ENCODE measurements around the gene EPN1. TPM values are rescaled to one million over a fixed set of nuclear protein-coding genes. Genes with fewer than 3 reads are reported as not detected.
"Not testable (repeated sequence)": the region's sequence is repeated elsewhere in the genome, so short reads cannot be mapped to it uniquely, and the experiment has no call there.

Gene EPN1
- total RNA-seq, 1 donor from 2014 or later: 213 TPM

DNA sequence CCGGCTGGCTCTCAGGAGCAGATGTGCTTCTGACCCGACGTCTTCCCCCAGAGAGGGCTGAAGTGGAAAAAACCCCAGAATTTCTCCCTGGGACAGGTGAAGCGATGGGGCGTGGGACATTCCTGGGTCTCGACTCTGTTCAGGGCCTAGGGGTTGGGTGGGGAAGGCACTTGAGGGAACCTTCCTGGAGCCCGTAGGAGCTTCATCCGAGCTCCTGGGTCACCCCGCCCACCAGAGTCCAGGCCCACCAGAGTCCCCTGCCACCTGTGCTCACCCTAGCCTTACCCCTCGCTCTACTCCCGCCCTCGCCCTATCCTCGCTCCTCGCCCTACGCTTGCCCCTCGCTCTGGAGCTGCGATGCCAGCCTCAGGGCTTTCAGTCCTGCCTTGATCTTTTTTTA, 23.2 kb downstream of the EPN1 start:
- intact Hi-C loops (cut with DNase I): no loop called here
- ATAC-seq: no peak
- no peak for DNase-seq (ENCODE audit: missing footprints)

DNA sequence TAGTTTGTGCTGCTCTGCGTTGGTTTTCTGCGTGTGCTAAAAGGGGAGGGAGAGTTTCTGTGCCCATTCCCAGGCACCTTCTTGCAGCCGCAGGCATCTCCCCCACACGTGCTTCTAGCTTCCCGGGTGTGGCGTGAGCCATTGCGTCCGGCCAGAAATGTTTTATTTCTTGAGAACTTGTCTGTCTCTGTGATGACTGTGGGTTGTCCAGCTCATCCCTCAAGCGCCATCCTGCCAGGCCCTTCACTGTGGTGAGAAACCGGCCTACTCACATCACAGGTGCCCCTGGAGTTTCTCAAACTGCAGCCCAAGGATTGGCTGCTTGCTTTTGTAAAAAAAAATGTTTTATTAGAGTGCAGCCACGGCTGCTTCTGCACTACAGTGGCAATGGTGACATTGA, 24.2 kb downstream of the EPN1 start:
- intact Hi-C loops (cut with DNase I): no loop called here
- no peak for DNase-seq (ENCODE audit: missing footprints)
- ATAC-seq: no peak

DNA sequence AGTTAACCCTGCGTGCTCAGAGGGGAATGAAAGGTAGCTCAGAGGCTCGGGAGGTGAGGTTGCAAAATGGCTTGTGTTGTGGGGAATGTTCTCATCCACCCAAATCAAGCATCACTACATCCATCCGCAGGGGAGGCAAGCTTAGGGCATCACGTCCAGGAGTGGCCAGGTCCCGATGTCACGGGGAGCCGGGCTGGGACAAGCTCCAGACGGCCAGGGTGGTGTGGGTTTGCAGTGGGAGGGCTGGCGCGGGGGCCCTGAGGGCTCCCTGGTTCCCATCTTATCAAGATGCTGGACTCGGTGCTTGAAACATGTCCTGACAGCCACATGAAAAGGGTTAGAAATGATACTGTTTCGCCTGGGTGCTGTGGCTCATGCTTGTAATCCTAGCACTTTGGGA, 25.8 kb downstream of the EPN1 start:
- no peak for ATAC-seq
- intact Hi-C loops (cut with DNase I): no loop called here
- no peak for DNase-seq (ENCODE audit: missing footprints)

DNA sequence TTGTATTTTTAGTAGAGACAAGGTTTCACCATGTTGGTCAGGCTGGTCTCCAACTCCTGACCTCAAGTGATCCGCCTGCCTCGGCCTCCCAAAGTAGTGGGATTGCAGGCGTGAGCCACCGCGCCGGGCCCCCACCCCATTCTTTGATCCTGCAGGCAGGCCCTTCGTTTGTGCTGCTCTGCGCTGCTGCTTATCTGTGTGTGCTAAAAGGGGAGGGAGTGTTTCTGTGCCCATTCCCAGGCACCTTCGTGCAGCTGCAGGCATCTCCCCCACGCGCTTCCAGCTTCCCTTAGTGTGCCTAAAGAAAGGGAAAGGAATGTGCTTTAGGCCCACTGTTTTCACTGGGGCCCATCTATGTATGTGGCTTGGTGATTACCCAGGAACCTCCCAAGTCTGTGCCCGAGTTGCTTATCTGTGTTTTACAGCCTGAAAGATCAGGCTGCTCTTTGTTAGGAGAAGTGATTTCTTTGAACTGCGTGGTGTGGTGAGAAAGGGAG, 27.2 kb downstream of the EPN1 start:
- DNase-seq (ENCODE audit: missing footprints): no peak
- ATAC-seq: no peak
- intact Hi-C loops (cut with DNase I): no loop called here

DNA sequence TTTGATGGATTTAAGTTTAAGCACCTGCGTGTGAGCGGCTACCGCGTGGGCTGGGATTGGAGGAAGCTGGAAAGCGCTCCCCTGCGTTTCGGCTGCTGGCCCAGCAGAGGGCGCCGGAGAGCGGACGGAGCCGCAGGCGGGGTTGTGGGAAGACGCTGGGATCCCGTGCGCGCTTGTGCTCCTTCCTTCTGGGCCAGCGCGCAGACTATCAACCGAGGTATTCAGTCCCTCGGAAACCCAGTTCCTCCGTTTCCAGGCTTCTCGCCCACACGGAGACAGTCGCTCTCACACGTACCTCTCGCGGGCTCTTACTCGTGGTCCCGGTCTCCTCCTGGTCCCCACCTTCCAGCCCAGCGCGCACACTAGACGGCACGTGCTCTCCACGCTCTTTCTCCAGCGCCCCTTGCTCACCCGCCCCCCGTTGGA, 28.8 kb downstream of the EPN1 start:
- intact Hi-C loops (cut with DNase I): no loop called here
- peak; percentile 67 for ATAC-seq

DNA sequence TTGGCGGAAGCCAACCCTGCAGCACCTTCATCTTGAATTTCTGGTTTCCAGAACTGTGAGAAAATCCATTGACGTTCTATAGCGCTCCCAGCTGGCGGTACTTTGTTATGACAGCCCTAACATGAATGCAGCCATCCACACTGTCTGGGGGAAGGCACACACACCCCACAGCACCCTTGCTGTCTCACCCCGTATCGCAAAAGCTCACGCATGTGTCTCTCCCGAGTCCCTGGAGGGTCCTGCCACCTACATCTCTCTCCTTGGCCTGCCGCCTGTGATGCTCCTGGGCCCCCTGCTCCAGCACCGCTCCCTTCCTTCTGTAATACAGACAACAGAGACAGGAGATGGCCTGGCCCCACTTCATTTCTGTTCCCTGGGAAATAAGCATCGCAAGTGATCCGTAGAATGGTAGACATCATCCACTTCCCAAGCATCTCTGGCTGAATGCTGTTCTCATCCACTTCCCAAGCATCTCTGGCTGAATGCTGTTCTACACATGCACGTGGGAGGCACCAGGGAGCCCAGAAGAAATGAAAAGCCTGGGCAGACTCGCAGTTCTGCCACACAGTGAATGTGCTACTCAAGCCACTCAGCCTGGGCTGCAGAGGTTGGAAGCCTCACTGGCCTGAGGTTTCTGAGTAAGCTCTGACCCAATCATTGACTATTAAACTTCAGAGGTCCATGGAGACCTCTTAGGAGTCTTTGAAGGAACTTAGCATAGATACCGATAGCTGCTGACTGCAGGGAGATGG, 29.6 kb downstream of the EPN1 start:
- peak; percentile 7 for ATAC-seq
- intact Hi-C loops (cut with DNase I): no loop called here
- no peak for DNase-seq (ENCODE audit: missing footprints)

More for the DNA sequence above, 28.8 kb downstream of the EPN1 start:
- no peak for DNase-seq (ENCODE audit: missing footprints)

DNA sequence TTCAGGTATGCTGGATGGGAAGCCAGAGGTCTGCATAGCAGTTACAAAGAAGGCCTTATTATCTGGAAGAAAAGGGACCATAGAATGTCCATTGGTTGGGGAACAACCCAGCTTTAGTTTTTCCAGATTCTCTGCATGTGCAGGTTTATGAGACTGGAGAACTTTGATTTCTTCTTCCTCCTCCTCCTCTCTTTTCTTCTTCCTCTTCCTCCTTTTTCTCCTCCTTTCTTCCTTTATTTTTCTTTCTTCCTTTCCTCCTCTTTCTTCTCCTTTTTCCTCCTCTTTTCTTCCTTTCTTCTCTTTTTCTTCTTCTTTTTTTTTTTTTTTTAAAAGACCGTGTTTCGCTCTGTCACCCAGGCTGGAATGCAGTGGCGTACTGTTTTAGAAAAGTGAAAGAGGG, 30.9 kb downstream of the EPN1 start:
- intact Hi-C loops (cut with DNase I): no loop called here
- ATAC-seq (no peak), DNase-seq (ENCODE audit: missing footprints) (no peak)

DNA sequence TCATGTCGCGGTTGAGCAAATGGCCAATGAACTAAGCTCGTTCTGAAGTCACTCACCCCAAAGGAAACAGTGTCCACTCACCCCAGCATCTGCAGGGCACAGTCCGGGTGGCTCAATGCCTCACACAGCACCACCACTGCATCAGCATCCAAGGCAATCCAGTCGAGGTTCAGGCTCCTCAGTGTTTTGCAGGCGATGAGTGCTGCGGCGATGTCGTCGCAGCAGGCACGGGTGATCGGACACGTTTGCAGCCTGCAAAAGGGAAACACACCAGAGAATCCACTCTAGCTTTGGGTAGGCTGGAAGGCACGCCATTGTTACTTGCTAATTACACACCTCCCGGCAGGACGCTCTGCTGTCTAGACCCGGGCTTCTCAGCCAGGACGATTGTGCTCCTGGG, 36.7 kb downstream of the EPN1 start:
- intact Hi-C loops (cut with DNase I): no loop called here
- DNase-seq (ENCODE audit: missing footprints) (no peak), ATAC-seq (no peak)

DNA sequence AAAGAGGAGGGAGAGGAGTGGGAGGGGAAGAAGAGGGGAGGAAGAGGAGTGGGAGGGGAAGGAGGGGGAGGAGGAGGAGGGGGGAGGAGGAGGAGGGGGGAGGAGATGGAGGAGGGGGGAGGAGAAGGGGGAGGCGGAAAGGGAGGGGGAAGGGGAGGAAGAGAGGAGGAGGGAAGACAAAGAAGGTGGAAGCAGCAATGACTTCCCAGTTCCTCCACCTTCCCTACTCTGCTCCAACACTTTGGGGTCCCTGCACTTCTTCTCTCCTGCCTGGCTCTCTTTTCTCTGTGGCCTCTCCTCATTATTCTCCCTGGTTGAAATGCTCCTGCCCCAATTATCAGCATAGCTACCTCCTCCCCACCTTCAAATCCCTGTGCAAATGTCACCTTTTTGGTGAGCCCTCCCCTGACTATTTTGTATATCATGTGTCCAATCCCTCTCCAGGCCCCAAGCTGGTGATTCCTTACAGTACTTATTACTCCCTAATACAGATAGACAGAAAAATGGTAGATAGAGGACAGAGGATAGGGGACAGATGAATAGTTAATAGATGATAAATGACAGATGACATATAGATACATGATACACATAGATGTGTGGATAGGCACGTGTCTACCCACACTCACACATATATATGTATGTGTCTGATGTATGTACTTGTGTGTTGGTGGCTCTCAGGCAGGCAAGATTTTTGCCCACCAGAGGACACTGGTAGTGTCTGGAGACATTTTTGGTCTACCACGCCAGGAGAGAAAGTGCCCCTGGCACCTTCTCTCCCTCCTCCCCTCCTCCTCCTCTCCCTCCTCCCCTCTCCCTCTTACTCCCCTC, 38.0 kb downstream of the EPN1 start:
- no peak for DNase-seq (ENCODE audit: missing footprints)
- intact Hi-C loops (cut with DNase I): no loop called here
- ATAC-seq: no peak

DNA sequence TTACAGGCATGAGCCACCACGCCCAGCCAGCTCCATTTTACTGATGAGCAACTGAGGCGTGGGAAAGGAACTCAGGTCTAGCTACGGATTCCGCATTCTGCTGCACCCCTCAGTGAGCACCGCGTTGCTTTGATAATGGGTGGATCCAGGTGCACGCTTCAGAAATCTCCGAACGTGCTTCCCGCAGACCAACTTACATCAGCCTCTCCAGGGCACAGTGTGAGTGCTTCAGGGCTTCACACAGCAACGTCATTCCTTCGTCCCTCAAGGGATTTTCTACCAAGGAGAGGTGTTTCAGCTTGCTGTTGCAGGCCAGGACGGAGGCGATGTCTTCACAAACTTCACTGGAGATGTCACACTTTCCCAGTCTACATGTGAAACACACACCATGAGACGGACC, 41.5 kb downstream of the EPN1 start:
- DNase-seq (ENCODE audit: missing footprints): no peak

DNA sequence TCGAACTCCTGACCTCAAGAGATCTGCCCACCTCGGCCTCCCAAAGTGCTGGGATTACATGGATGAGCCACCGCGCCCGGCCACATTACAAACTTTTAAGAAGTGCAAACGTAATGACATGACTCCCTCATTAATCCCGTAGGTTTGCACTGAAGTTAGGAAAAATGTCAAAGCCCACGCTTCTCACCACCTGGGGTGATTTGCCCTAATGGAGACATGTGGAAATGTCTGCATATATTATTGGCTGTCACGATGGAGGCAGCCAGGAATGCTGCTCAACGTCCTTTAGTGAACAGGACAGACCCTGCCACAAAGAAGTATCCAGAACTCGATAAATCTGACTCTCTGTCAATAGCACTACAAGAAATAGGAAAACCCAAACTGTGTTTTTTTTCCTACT, 42.2 kb downstream of the EPN1 start:
- ATAC-seq: no peak
- DNase-seq (ENCODE audit: missing footprints): no peak
- intact Hi-C loops (cut with DNase I): no loop called here

More for the DNA sequence above, 41.5 kb downstream of the EPN1 start:
- ATAC-seq: no peak
- intact Hi-C loops (cut with DNase I): no loop called here

DNA sequence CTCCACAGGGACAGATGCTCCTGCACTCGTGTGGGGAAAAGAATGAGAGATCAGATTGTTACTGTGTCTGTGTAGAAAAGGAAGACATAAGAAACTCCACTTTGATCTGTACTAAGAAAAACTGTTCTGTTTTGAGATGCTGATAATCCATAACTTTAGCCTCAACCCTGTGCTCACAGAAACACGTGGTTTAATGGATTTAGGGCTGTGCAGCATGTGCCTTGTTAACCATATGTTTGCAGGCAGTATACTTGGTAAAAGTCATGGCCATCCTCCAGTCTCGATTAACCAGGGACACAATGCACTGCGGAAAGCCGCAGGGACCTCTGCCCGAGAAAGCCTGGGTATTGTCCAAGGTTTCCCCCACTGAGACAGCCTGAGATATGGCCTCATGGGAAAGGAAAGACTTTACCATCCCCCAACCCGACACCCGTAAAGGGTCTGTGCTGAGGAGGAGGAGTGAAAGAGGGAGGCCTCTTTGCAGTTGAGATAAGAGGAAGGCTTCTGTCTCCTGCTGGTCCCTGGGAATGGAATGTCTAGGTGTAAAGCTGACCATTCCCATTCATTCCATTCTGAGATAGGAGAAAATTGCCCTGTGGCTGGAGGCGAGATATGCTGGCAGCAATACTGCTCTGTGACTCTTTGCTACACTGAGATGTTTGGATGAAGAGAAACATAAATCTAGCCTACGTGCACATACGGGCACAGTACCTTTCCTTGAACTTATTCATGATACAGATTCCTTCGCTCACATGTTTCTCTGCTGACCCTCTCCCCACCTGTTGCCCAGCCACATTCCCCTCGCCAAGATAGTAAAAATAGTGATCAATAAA, 43.1 kb downstream of the EPN1 start:
- intact Hi-C loops (cut with DNase I); ATAC-seq; DNase-seq (ENCODE audit: missing footprints): not testable (repeated sequence)

DNA sequence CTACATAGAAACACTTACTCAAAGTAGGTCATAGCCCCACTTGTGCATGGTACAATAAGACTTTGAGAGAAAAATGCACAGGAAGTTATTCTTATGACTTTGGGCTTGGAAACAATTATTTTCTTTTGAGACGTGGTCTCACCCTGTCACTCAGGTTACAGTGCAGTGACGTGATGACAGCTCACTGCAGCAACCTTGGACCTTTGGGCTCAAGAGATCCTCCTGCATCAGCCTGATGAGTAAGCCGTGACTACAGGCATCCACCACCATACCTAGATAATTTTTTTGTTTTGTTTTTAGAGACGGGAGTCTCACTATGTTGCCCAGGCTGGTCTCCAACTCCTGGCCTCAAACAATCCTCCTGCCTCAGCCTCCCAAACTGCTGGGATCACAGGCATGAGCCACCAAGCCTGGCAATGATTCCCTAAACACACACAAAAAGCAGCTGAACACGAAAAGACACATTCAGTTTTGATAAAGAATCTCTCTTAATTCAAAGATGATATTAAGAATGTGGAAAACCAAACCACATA, 45.3 kb downstream of the EPN1 start:
- ATAC-seq (no peak), DNase-seq (ENCODE audit: missing footprints) (no peak)
- intact Hi-C loops (cut with DNase I): no loop called here

DNA sequence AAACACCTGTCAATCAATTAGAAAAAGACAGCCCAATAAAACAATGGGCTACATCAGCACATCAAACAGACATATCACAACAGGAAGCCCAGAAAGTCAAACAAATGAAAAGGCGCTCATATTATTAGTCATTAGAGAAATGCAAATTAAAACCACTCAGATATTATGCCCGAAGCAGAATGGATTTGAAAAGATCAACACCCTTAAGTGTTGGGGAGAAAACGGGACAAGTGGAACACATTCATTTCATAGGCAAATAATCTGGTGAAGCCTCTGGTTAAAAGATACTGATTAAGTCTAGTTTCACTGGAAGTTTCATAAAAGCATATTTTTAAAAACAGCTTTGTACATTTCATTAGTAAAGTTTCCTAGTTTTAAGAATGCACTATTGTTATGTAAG, 45.8 kb downstream of the EPN1 start:
- intact Hi-C loops (cut with DNase I): no loop called here
- no peak for DNase-seq (ENCODE audit: missing footprints)
- no peak for ATAC-seq

DNA sequence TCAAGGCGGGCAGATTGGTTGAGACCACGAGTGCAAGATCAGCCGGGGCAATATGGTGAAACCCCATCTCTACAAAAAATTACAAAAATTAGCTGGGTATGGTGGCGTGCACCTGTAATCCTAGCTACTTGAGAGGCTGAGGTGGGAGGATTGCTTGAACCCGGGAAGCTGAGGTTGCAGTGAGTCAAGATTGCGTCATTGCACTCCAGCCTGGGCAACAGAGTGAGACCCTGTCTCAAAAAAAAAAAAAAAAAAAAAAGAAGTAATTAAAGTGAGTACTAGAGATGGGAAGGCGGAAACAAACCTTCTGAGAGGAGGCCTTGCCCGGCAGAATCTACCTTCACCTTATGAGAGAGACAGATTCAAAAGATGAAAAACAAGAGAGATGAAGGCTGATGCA, 48.5 kb downstream of the EPN1 start:
- DNase-seq (ENCODE audit: missing footprints) (no peak), ATAC-seq (no peak)
- intact Hi-C loops (cut with DNase I): no loop called here

DNA sequence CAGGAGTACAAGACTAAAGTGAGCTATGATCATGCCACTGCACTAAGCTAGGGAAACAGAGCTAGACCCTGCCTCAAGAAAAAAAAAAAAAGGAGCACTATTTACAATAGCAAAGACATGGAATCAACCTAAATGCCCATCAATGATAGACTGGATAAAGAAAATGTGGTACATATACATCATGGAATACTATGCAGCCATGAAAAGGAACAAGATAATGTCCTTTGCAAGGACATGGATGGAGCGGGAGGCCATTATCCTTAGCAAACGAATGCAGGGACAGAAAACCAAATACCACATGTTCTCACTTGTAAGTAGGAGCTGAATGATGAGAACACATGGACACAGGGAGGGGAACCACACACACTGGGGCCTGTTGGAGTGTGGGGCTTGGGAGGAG, 55.4 kb downstream of the EPN1 start:
- intact Hi-C loops (cut with DNase I); DNase-seq (ENCODE audit: missing footprints); ATAC-seq: not testable (repeated sequence)

DNA sequence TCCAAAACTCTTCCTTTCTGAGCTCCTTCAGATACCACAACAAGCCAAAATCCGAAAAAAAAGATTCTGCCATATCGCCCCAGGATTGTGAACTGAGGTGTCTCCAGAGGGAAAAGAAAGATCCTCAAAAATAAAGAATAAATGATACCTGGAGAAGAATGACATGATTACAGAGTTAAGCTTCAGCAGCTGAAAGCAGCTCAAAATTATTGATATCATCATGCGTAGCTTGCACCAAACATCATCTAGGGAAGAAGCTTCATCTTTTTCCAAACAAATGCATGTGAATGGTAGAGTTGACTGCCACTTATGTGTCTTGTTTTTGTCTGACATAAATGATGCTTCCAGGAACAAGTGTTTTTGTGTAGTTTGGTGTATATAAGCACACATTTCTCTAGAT, 63.3 kb downstream of the EPN1 start, which contains the start of gene NLRP9:
Gene NLRP9 (minus strand): TSS at position 101 of the 400 bp plus-strand sequence. CDS start 28 bp downstream, at position 73.
- ATAC-seq (no peak), DNase-seq (ENCODE audit: missing footprints) (no peak)
- intact Hi-C loops (cut with DNase I): no loop called here

DNA sequence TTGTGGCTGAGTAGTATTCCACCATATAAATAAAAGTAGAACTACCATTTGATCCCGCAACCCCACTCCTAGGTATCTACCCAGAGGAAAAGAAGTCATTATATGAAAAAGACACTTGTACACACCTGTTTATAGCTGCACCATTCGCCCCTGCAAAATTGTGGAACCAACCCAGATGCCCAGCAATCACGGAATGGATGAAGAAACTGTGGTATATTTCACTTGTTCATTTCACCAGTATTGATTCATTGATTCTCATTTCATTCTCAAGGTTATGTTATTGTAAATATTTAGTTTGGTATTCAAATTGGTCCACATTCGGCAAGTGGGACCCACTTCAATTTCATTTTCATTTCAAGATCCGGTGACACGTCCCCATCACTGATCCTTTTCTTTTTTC, 75.7 kb downstream of the EPN1 start:
- intact Hi-C loops (cut with DNase I): no loop called here
- ATAC-seq: no peak
- no peak for DNase-seq (ENCODE audit: missing footprints)

DNA sequence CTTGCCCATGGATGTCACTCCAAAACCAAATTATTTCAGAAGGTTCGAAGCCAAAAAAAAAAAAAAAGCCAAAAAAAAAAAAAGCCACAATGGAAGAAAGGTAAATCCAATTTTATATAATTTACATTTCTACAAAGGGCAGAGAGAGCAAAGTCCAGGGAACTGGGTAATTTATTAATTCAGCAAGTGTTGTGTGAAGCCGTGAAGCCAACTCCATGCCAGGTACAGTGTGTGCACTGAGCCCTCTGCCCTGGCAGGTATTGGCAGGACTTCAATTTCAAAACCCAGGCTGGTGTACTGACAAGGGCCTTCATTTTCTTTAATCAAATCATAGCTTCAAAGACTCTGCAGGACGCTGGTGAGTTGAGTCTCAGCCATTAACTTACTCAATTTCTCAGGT, 78.4 kb downstream of the EPN1 start:
- ATAC-seq (no peak), DNase-seq (ENCODE audit: missing footprints) (no peak)
- intact Hi-C loops (cut with DNase I): no loop called here

Measured in Right ventricle myocardium inferior (tissue), 1 donor.